TTC549 (cell line): ENCODE measurements around the gene SDR42E1.

Source experiments
- FAIRE-seq: peaks from 2 replicates; lab custom pipeline; 2012; peaks lifted over from hg19 to GRCh38; lab: Jason Lieb, UNC

SDR42E1 gene

DNA sequence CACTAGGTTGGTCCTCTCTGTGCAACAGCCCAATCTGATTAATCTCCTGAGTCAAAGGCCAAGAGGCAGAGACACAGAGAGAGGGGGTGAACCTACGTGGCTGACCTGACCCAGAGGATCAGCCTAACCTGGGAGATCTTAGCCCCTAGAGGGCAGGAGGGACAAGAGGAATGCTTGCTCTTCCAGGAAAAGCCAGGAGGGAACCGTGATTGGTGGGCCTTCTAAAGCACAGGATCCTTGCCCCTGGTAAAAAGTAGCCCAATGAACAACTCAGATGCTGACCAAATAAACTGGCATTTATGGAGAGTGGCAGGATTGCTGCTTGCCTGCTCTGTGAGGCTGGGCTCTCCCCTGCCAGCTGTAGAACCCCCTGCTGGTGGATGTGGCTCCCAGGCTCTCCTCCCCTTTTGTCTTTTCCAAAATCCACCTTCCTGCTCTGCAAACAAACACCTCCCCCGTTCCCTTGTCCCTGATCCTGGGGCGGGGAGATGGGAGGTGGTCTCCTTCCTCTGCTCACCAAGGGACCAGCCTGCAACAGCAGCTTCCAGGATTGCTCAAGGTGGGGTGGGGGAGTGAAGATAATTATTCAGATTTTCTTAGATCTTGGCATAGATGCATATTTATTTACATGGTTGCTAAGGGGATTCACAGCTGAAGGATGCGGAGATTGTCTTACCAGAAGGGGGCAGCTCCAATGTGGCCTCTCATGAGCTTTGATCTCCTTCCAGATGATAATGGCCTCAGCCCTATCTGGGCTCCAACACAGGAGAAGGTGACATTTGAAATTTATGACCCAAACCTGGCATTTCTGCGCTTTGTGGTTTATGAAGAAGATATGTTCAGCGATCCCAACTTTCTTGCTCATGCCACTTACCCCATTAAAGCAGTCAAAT, 71.9 kb downstream of the SDR42E1 start:
- FAIRE-seq = no peak
